ENCODE measurements around the gene COL5A2. TPM values are rescaled to one million over a fixed set of nuclear protein-coding genes. Genes with fewer than 3 reads are reported as not detected.
A peak's percentile ranks its signal among the peaks of the same experiment; 100 is the strongest.

The COL5A2 gene
- total RNA-seq, 1 donor from 2014 or later: 11.2 TPM

DNA sequence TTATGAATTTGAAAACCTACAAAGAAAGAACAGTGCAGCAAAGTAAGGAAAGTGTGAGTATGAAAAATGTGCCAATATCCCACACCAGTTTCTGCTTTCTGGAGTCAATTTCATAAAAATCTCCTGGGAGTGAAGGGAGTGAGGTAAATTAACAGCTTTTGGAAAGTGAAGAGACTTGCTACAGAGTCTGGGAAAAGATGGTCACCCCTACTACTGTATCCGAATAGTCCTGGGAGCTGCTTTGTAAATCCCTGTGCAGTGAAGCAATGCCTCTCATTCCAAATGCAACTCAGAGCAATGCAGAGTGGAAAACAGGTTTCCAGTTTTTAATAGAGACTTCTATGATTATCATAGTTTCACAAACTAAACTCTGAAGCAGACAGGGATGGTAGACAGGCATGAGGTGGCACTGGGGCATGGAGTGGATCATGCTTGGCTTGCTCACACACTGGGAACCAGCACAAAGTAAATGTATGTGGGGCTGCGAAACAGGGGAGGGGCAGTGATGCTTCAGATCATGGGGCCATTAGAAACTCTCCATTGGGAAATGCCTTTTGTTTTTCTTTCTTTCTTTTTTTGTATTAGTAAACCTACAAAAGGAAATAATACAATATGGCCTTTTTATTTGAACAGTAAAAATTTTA lies 10.6 kb downstream of the COL5A2 start:
- Histone ChIP-seq H3K79me2 (ENCODE audit: low read depth) (no peaks in the 10 kb centered on the region), H3K4me3 (no peak overlapping the region), H3K36me3 (no peaks in the 10 kb centered on the region), H3F3A (ENCODE audit: low read depth) (no peaks in the 10 kb centered on the region), H3K9ac (no peak overlapping the region), H3K27ac (no peak overlapping the region), H3K4me2 (no peak overlapping the region), H3K9me3 (ENCODE audit: low read depth) (no peaks in the 10 kb centered on the region), H4K20me1 (ENCODE audit: low read depth) (no peaks in the 10 kb centered on the region), H3K27me3 (no peaks in the 10 kb centered on the region), H2AFZ (replicated peaks) (peak overlapping the region; percentile 63), H3K4me1 (no peaks in the 10 kb centered on the region)
- peaks cover 11% of the 10 kb centered on the region for H3K4me1 Mint-ChIP-seq
- peaks cover 2% of the 10 kb centered on the region for H3K36me3 Mint-ChIP-seq
- DNase-seq (ENCODE audit: low spot score): no peak
- H3K27ac Mint-ChIP-seq: no peak overlapping the region
- H3K9me3 Mint-ChIP-seq: no peaks in the 10 kb centered on the region
- TF ChIP-seq EZH2phosphoT487 (IDR thresholded peaks at IDR 0.05): no peak
- no peak for TF ChIP-seq EZH2 (IDR thresholded peaks at IDR 0.05)
- TF ChIP-seq, protein P1, sequence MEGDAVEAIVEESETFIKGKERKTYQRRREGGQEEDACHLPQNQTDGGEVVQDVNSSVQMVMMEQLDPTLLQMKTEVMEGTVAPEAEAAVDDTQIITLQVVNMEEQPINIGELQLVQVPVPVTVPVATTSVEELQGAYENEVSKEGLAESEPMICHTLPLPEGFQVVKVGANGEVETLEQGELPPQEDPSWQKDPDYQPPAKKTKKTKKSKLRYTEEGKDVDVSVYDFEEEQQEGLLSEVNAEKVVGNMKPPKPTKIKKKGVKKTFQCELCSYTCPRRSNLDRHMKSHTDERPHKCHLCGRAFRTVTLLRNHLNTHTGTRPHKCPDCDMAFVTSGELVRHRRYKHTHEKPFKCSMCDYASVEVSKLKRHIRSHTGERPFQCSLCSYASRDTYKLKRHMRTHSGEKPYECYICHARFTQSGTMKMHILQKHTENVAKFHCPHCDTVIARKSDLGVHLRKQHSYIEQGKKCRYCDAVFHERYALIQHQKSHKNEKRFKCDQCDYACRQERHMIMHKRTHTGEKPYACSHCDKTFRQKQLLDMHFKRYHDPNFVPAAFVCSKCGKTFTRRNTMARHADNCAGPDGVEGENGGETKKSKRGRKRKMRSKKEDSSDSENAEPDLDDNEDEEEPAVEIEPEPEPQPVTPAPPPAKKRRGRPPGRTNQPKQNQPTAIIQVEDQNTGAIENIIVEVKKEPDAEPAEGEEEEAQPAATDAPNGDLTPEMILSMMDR (IDR thresholded peaks at IDR 0.05): no peak
- no peaks in the 10 kb centered on the region for H3K27me3 Mint-ChIP-seq (ENCODE audit: insufficient read depth, low read depth)
- H3K4me3 Mint-ChIP-seq: no peak overlapping the region

DNA sequence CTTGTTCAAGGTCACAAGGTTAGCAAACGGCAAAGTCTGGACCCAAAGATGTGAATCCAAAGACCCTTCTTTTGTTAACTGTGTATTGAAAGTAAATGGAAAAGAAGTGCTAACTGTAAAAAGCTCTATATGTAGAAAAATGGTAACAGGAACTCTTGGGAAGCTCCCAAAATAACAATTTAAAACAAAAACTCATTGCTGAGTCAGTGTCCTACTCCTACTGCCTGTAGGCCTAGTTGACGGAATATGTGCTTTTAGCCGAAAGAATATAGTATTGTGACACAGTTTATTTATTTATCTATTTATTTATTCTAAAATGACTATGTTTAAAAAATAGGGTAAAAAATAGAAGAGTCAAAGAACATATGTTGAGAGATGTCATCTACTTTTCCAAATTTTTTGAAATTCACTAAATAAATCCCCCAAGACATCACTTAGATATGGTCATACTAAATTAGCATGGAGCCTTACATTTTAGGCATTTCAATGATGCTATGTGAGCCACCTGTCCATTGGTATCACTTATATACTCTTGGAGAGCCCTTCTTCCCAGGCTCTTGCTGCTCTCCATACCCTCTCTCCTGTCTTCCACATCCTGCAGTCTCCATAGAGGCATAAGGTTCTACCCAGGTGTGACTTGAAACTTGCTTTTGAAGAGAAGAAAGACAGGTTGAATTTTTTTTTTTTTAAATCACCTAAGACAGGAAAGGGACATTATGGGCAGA lies 13.7 kb downstream of the COL5A2 start:
- H3K4me3 Mint-ChIP-seq: no peak overlapping the region
- no peak overlapping the region for H3K4me2 ChIP-seq
- H3K27me3 ChIP-seq: no peaks in the 10 kb centered on the region
- H3K9me3 Mint-ChIP-seq: no peaks in the 10 kb centered on the region
- no peak overlapping the region for H3K4me3 ChIP-seq
- H3K27me3 Mint-ChIP-seq (ENCODE audit: insufficient read depth, low read depth): no peaks in the 10 kb centered on the region
- H3F3A ChIP-seq (ENCODE audit: low read depth): no peaks in the 10 kb centered on the region
- no peak overlapping the region for H3K9ac ChIP-seq
- no peaks in the 10 kb centered on the region for H4K20me1 ChIP-seq (ENCODE audit: low read depth)
- H3K79me2 ChIP-seq (ENCODE audit: low read depth): no peaks in the 10 kb centered on the region
- H3K36me3 ChIP-seq: no peaks in the 10 kb centered on the region
- peaks cover 2% of the 10 kb centered on the region for H3K36me3 Mint-ChIP-seq
- H3K9me3 ChIP-seq (ENCODE audit: low read depth): no peaks in the 10 kb centered on the region
- H3K27ac ChIP-seq: no peak overlapping the region
- TF ChIP-seq EZH2 (IDR thresholded peaks at IDR 0.05) (no peak), EZH2phosphoT487 (IDR thresholded peaks at IDR 0.05) (no peak)
- TF ChIP-seq, protein P1 (IDR thresholded peaks at IDR 0.05): no peak
- no peak overlapping the region for H3K27ac Mint-ChIP-seq
- no peak overlapping the region for H2AFZ ChIP-seq (replicated peaks)
- no peaks in the 10 kb centered on the region for H3K4me1 ChIP-seq
- no peak for DNase-seq (ENCODE audit: low spot score)
- peaks cover 18% of the 10 kb centered on the region for H3K4me1 Mint-ChIP-seq

DNA sequence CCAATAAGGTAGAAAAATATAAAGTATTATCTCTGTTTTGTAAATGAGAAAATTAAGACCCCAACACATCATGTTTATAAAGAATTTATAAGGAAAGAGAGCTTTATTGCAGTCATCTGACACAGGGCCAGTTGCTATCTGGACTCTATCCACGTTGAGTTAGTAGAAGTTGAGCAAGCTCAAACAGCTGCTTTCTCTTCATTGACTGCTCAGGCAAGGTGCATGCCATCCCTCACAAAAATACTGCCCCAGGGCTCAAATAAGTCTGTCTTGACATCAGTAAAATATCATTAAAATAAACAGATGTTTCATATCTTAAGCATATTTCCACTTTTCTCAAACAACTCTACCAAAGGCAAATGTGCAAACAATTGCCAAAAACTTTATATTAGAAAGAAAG lies 14.8 kb downstream of the COL5A2 start:
- Histone ChIP-seq H3K27ac (no peak overlapping the region), H3K9me3 (ENCODE audit: low read depth) (no peaks in the 10 kb centered on the region), H3F3A (ENCODE audit: low read depth) (no peaks in the 10 kb centered on the region), H3K27me3 (no peaks in the 10 kb centered on the region), H3K4me3 (no peak overlapping the region), H3K9ac (no peak overlapping the region), H3K4me2 (no peak overlapping the region), H3K4me1 (no peaks in the 10 kb centered on the region), H4K20me1 (ENCODE audit: low read depth) (no peaks in the 10 kb centered on the region), H3K79me2 (ENCODE audit: low read depth) (no peaks in the 10 kb centered on the region), H2AFZ (replicated peaks) (no peak overlapping the region), H3K36me3 (no peaks in the 10 kb centered on the region)
- H3K27ac Mint-ChIP-seq: no peak overlapping the region
- H3K36me3 Mint-ChIP-seq: peaks cover 2% of the 10 kb centered on the region
- H3K4me3 Mint-ChIP-seq: no peak overlapping the region
- no peak for DNase-seq (ENCODE audit: low spot score)
- H3K9me3 Mint-ChIP-seq: no peaks in the 10 kb centered on the region
- peaks cover 18% of the 10 kb centered on the region for H3K4me1 Mint-ChIP-seq
- no peaks in the 10 kb centered on the region for H3K27me3 Mint-ChIP-seq (ENCODE audit: insufficient read depth, low read depth)
- TF ChIP-seq, protein P1 (IDR thresholded peaks at IDR 0.05): no peak
- TF ChIP-seq EZH2phosphoT487 (IDR thresholded peaks at IDR 0.05) (no peak), EZH2 (IDR thresholded peaks at IDR 0.05) (no peak)
